A549 (cell line): ENCODE measurements around the gene LRRC37A.

ENCODE experiments used
- CHD2 ChIP-seq: fragments of 150-350 bp; IDR thresholded peaks from 2 replicates; pipeline ENCODE4 v1.6.1; 2014; ENCODE audit warnings: low read length; ENCODE audit not compliant: partially characterized antibody
- FOSL2 ChIP-seq, 2 experiments: fragments of 450-650 bp in 1 of 2; fragments of >200 bp in 1 of 2; sonication (Bioruptor Twin) in 1 of 2; formaldehyde crosslinking; IDR thresholded peaks; 2 replicates each; pipeline versions ENCODE4 v1.5.0 to v1.6.1; 2016 to 2020; ENCODE audit warnings: mild to moderate bottlenecking in 1 of 2, moderate library complexity in 1 of 2
- POLR2A ChIP-seq: IDR thresholded peaks from 2 replicates; pipeline ENCODE4 v1.6.1; 2012; ENCODE audit warnings: mild to moderate bottlenecking, low read length
- RARB ChIP-seq: fragments of 250-450 bp; sonication (Bioruptor Pico); IDR thresholded peaks from 2 replicates; pipeline ENCODE4 v1.8.0; 2021; ENCODE audit warnings: mild to moderate bottlenecking, moderate library complexity
- REST ChIP-seq: fragments of 200-600 bp; sonication (generic); IDR thresholded peaks from 2 replicates; pipeline ENCODE4 v1.6.1; 2016; ENCODE audit warnings: antibody characterized with exemption, mild to moderate bottlenecking, moderate library complexity
- TF ChIP-seq, protein P1 (sequence below): fragments of >200 bp; sonication (Bioruptor Twin); formaldehyde crosslinking; IDR thresholded peaks from 3 replicates; pipeline ENCODE4 v1.5.1; 2016

DNA sequence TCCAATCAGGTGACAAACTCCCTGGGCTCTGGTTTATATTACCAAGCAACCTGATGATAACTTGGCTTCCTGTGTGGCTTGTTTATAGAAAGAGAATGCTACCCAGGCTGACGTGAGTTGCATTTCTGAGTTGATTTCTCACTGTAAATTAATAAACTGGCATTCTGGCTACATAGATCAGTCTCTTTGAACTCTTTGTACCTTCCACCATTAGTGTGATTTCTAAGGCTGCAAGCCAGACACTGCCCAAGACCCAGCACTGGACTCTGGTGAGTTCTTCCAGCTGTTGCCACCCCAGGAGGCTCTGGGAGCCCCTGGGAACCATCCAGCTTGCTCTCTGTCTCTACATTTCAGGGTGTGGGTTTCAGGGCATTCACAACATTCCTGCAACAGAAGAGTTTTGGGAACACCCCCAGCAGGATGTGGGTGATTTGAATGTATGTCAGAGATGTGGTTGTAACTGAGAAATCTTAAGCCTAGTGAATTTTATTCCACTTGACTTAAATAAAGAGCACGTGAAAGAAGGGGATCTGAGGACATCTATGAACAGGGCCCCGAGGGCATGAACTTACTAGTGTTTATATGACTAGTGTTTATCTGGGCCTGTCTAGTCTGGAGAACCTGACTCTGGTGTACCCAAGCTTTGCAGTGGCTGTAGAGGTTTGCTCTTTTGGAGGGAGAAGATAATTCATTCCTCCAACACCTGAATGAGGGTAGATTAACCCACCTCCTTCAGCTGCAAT lies 30.3 kb upstream of the LRRC37A start:
- TF ChIP-seq POLR2A, result no peak
- TF ChIP-seq, protein P1, sequence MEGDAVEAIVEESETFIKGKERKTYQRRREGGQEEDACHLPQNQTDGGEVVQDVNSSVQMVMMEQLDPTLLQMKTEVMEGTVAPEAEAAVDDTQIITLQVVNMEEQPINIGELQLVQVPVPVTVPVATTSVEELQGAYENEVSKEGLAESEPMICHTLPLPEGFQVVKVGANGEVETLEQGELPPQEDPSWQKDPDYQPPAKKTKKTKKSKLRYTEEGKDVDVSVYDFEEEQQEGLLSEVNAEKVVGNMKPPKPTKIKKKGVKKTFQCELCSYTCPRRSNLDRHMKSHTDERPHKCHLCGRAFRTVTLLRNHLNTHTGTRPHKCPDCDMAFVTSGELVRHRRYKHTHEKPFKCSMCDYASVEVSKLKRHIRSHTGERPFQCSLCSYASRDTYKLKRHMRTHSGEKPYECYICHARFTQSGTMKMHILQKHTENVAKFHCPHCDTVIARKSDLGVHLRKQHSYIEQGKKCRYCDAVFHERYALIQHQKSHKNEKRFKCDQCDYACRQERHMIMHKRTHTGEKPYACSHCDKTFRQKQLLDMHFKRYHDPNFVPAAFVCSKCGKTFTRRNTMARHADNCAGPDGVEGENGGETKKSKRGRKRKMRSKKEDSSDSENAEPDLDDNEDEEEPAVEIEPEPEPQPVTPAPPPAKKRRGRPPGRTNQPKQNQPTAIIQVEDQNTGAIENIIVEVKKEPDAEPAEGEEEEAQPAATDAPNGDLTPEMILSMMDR, result no peak
- TF ChIP-seq RARB, result no peak
- no peak for TF ChIP-seq FOSL2 (IDR thresholded peaks at IDR 0.05)
- TF ChIP-seq FOSL2 (CRISPR knock-in tag; IDR thresholded peaks at IDR 0.05), result peak; percentile 64
- TF ChIP-seq REST, result no peak
- TF ChIP-seq CHD2, result no peak
